Right lobe of liver (tissue), 4 donors: ENCODE measurements around the gene ZNF841.

Source experiments
- CTCF ChIP-seq, 4 donors: fragments of 200-600 bp in 3 of 4; fragments of 450-650 bp in 1 of 4; IDR thresholded peaks; one replicate each; pipeline versions ENCODE4 v1.5.1 to v1.8.0; 2016 to 2022; ENCODE audit warnings: antibody characterized with exemption in 4 of 4, mild to moderate bottlenecking in 2 of 4
- POLR2A ChIP-seq: fragments of 450-650 bp; IDR thresholded peaks from one replicate; pipeline ENCODE4 v1.6.1; 2017; ENCODE audit warnings: antibody characterized with exemption, mild to moderate bottlenecking
- donor health status: DM: no; HTN: no; CAD: no.
- donor health status: DM: no; HTN: no; CAD: no.
- donor health status: DM: no; HTN: yes; CAD: no.

DNA sequence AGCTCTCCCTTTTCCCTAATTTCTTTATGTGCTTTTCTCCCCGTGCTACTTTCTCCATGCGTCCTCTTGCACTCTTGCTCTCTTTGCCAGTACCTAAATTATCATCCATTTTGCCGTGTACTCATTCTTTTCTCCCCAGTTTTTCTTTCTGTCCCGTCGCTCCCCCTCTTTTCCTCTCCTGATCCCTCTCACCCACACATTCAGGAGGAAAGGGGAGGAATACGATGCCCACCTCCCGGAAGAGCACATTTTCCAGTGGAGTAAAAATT, 43.4 kb upstream of the ZNF841 start:
- TF ChIP-seq CTCF (IDR thresholded peaks at IDR 0.05) (no peak), POLR2A (no peak)
